HepG2 (cell line): ENCODE data around the gene SLC50A1. TPM values are rescaled to one million over a fixed set of nuclear protein-coding genes. Genes with fewer than 3 reads are reported as not detected.
A peak's percentile ranks its signal among the peaks of the same experiment; 100 is the strongest.

Experiments used
- ARHGAP35 ChIP-seq: sonication (generic); formaldehyde crosslinking; IDR thresholded peaks from 2 replicates; pipeline ENCODE4 v1.9.0; 2022; ENCODE audit warnings: mild to moderate bottlenecking, inconsistent platforms, moderate library complexity, missing genetic modification reagents, borderline replicate concordance
- ARNT ChIP-seq: fragments of 450-650 bp; IDR thresholded peaks from 2 replicates; pipeline ENCODE4 v1.6.1; 2017
- ASH2L ChIP-seq: fragments of 300-600, 200-600 bp; sonication (generic); IDR thresholded peaks from 2 replicates; pipeline ENCODE4 v1.7.0; 2017; ENCODE audit warnings: low read depth, mild to moderate bottlenecking, moderate library complexity, mixed read lengths, low read length; ENCODE audit not compliant: insufficient read length
- CC2D1A ChIP-seq: sonication (generic); formaldehyde crosslinking; IDR thresholded peaks from 2 replicates; pipeline ENCODE4 v1.8.1; 2023; ENCODE audit warnings: mild to moderate bottlenecking, missing genetic modification reagents
- ELK4 ChIP-seq: sonication (generic); formaldehyde crosslinking; IDR thresholded peaks from 2 replicates; pipeline ENCODE4 v1.9.0; 2021; ENCODE audit warnings: missing genetic modification reagents, borderline replicate concordance
- GLMP ChIP-seq: sonication (generic); formaldehyde crosslinking; IDR thresholded peaks from 2 replicates; pipeline ENCODE4 v1.9.0; 2021; ENCODE audit warnings: missing genetic modification reagents, mild to moderate bottlenecking, borderline replicate concordance
- NCOA2 ChIP-seq: sonication (generic); formaldehyde crosslinking; IDR thresholded peaks from 2 replicates; pipeline ENCODE4 v1.8.0; 2022; ENCODE audit warnings: inconsistent platforms
- NR2F6 ChIP-seq, 2 experiments: IDR thresholded peaks; 2 replicates each; pipeline ENCODE4 v1.6.1; 2016; ENCODE audit warnings: antibody characterized with exemption in 1 of 2, mild to moderate bottlenecking in 1 of 2
- PTBP1 ChIP-seq: fragments of 200-400 bp; formaldehyde crosslinking; IDR thresholded peaks from 2 replicates; pipeline ENCODE4 v1.6.1; 2018; ENCODE audit warnings: low read length, low read depth; ENCODE audit not compliant: poor library complexity, severe bottlenecking
- TFE3 ChIP-seq: IDR thresholded peaks from 2 replicates; pipeline ENCODE4 v1.6.1; 2016
- ZBTB49 ChIP-seq: sonication (generic); formaldehyde crosslinking; IDR thresholded peaks from 2 replicates; pipeline ENCODE4 v1.4.0; 2020; ENCODE audit warnings: missing genetic modification reagents, borderline replicate concordance
- ZFP36L1 ChIP-seq: sonication (generic); formaldehyde crosslinking; IDR thresholded peaks from 2 replicates; pipeline ENCODE4 v1.8.0; 2022; ENCODE audit warnings: mild to moderate bottlenecking, missing genetic modification reagents, moderate library complexity
- ZNF136 ChIP-seq: sonication (generic); formaldehyde crosslinking; IDR thresholded peaks from 2 replicates; pipeline ENCODE4 v1.8.1; 2022; ENCODE audit warnings: low read depth, mild to moderate bottlenecking, moderate library complexity, missing genetic modification reagents
- ZNF142 ChIP-seq: sonication (generic); formaldehyde crosslinking; IDR thresholded peaks from 2 replicates; pipeline ENCODE4 v1.4.0; 2020; ENCODE audit warnings: missing genetic modification reagents
- ZNF367 ChIP-seq: sonication (generic); formaldehyde crosslinking; IDR thresholded peaks from 2 replicates; pipeline ENCODE4 v1.4.0; 2020; ENCODE audit warnings: missing genetic modification reagents, borderline replicate concordance
- ZNF460 ChIP-seq: sonication (generic); formaldehyde crosslinking; IDR thresholded peaks from 2 replicates; pipeline ENCODE4 v1.5.1; 2020; ENCODE audit warnings: missing genetic modification reagents, mild to moderate bottlenecking, borderline replicate concordance
- ZNF549 ChIP-seq: sonication (generic); formaldehyde crosslinking; IDR thresholded peaks from 2 replicates; pipeline ENCODE4 v1.5.0; 2020; ENCODE audit warnings: missing genetic modification reagents
- polyA plus RNA-seq, 8 experiments: library from polyadenylated mRNA; depleted of rRNA in 3 of 8; stranded (reverse) in 7 of 8; unstranded in 1 of 8; fragments of >200 nt; fragmentation: Illumina TruSeq in 4 of 8; extraction: Trizol in 4 of 8; gene quantifications; 2 replicates each; pipeline versions ENCODE4 v1.2.1 to v1.2.3, GENCODE V29; 2011 to 2016; ENCODE audit warnings: low read depth in 4 of 8, missing spikeins in 1 of 8, mixed read lengths in 1 of 8; ENCODE audit not compliant: insufficient read depth in 1 of 8
- total RNA-seq, 5 experiments: library from RNA; depleted of rRNA; stranded (reverse); fragments of >200 nt; fragmentation: Illumina TruSeq; extraction: Trizol; gene quantifications; 2 replicates each; pipeline ENCODE4 v1.2.3, GENCODE V29; 2016; ENCODE audit warnings: low read depth in 1 of 5

Gene SLC50A1
- total and polyA plus RNA-seq, 2 of the 13 experiments (the other 11 are each of a cell fraction or from before 2014, with no cell fraction given): 22.5 to 46.8 TPM

GRCh38 chr1:155139895-155140629 lies 4.4 kb downstream of the SLC50A1 start, which contains the start of gene DPM3 (continued):
- TF ChIP-seq ARHGAP35 (CRISPR knock-in tag) (no peak), NCOA2 (CRISPR knock-in tag) (no peak), ZNF460 (CRISPR knock-in tag) (no peak), ZFP36L1 (no peak), ZNF549 (CRISPR knock-in tag) (no peak), CC2D1A (CRISPR knock-in tag) (no peak), ASH2L (peak; percentile 70), ZNF136 (no peak), ZBTB49 (CRISPR knock-in tag) (no peak), ARNT (no peak), GLMP (no peak), ELK4 (no peak), NR2F6 (IDR thresholded peaks at IDR 0.05) (no peak), NR2F6 (CRISPR knock-in tag; IDR thresholded peaks at IDR 0.05) (no peak), PTBP1 (no peak), ZNF142 (no peak), ZNF367 (CRISPR knock-in tag) (no peak), TFE3 (CRISPR knock-in tag) (no peak)
